Stimulated activated CD8-positive, alpha-beta memory T cell treated with anti-CD3 and anti-CD28 coated beads, Interleukin-7, amount 100 ng/mL, for 4 hours (primary cell): ENCODE results near the gene NDUFV2.
"Not testable (repeated sequence)": the region's sequence is repeated elsewhere in the genome, so short reads cannot be mapped to it uniquely, and the experiment has no call there.

Source experiments
- DNase-seq, 2 donors: peaks; one replicate each; pipeline ENCODE4 v3.0.0-alpha.2; 2020; ENCODE audit warnings: low read depth in 2 of 2

The NDUFV2 gene

GRCh38 chr18:9090578-9090977, 11.9 kb upstream of the NDUFV2 start:
- DNase-seq: no peak

DNA sequence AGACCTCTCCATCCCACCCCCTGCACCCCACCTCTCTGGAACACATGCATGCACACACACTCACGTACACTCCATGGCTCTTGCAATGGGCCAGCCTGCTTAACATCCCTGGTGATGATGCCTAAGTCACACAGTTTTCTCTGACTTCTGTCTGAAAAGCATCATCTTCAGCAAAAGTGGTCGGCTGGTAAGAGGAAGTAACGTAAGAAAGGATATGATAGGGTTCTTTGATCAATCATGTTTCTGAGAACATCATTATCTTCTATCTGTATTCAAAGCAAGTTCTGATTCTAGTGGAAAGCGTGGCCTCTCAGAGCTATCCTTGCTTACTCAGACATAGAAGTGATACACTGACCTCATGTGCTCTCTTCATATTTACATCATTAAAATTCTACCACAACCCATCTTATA, 11.4 kb upstream of the NDUFV2 start:
- DNase-seq: peak in 1 of 2 donors; percentile 38

DNA sequence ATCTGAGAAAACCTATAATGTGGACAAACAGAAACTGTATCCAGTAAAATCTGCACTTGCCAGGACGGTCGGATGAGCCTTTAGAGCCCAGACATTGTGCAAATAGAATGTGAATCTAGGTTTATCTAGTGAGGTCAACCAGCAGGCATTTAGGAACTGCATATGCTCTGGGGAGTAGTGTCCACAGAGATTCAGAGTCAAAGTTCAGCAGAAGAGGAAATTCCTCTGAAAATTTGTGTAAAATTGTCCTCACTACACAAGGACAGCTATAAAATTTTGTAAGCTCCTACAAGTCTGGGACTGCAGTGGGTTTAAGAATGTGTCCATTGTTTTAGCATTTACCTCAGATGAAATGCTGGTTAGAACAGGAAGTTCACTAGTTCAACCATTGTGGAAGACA, 9.8 kb upstream of the NDUFV2 start:
- no peak for DNase-seq

GRCh38 chr18:9093109-9093508, 9.4 kb upstream of the NDUFV2 start:
- not testable (repeated sequence) for DNase-seq

DNA sequence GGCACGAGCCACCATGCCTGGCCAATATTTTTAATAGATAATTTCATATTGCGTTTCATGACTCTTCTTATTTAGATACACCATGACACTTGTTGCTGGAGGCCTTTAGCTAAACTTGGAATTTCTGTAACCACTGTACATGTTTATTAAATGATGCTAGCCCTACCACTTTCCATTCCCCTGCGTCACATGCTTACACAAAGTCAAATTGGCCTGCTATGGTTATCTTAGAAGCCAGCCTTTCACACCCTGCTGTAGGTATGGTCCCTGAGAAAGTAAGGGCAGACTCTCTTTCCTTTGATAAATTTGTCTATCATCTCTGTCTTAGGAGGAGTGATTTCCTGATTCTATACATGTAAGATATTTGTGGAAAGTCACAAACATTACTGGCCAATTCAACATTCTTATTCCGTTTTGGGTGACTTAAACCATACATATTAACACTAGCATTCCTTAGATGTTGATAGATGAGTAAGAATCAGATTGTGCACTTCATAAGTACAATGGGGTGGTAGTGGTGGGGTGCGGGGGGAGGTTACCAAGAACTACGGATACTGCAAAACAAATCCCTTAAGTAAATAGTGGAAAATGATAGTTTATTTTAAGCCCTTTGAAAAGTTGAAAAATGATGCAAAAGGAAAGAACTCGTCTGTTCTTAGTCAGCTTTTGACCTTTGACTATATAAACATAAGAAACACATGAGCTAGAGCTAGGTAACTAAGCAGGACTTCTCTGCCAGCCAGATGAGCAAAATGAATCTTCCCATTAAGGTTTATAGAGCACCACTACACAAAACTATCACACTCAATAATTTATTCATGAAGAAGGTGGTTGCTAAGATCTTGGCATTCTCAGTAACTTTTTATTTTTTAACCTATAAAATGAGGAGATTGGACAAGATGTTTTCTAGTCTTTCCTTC, 7.9 kb upstream of the NDUFV2 start:
- peak; percentile 43 to 67 for DNase-seq

DNA sequence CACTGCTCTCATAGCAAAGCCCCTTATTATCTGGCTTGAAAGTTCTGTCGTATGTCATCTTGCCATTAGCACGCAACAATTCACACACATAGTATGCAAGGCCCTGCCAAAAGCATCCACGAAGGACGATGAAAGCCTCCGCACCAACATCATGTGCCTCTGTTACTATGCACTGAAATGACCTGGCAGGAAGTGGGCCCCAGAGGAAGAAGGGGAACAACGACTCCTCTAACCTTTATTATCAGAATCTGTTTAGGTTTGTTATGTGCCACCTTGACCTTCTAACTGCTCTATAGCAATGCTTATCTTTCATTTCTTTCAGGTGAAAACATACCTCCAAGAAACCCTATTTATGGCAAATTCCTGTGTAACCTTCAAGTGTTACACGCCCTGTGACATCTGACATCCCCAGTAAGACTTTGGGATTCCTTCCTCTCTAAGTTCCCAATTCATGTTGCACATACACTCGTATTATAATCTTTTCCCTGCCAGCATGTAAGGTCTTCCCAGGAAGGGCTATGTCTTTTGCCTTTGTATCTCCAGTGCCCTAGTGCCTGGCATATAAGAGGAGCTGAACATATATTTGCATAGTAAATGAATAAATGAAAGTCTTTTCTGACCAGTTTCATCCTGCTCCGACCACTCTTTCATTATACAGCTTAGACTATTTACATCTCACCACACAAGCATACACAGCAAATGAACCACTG, 7.0 kb upstream of the NDUFV2 start:
- peak in 1 of 2 donors; percentile 13 for DNase-seq

- no peak for DNase-seq
Observed at GRCh38 chr18:9096007-9096371, 6.5 kb upstream of the NDUFV2 start.

- no peak for DNase-seq
Observed at GRCh38 chr18:9096685-9097084, 5.8 kb upstream of the NDUFV2 start.

DNA sequence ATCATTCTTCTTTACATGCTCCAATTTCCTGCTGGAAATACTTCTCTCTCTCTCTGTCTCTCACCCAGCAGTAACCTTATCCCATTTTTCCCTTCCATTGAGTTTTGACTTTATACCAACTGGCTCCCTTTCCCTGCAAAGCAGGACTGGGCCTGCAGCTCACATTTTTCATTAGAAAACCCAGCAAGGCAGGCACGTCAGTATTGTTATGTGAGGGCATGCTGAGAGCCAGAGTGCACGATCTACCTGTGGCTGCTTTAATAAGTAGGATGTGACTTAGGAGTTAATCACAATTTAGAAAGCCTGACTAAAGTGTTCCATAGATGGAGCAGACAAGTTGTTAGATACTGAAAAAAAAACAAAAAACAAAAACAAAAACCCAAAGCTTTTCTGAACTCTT, 5.2 kb upstream of the NDUFV2 start:
- no peak for DNase-seq

GRCh38 chr18:9100796-9101195, 1.7 kb upstream of the NDUFV2 start:
- no peak for DNase-seq

- no peak for DNase-seq
Observed at GRCh38 chr18:9101730-9102507, 580 bp upstream of the NDUFV2 start.

GRCh38 chr18:9103376-9103873, 926 bp downstream of the NDUFV2 start:
- DNase-seq: no peak

GRCh38 chr18:9104244-9104901, 1.9 kb downstream of the NDUFV2 start:
- no peak for DNase-seq

DNA sequence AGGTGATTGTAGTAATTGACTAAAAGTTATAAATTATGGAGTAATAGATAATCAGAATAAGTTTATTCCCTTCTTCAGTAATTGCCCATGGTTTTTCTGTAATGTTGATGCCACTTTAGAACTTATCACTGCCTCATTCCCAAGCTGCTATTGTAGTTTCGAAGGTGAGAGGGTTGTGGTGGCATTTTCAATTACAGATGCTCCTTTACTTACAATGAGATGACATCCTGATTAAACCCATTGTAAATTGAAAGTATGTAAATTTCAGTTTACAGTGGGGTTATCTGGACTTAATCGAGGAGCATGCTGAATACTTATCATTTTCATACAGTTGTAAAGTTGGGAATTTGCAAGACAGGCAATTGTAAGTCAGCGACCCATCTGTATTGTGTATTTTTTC, 2.9 kb downstream of the NDUFV2 start:
- DNase-seq: no peak

- DNase-seq: no peak
Observed at GRCh38 chr18:9106094-9106493, 3.6 kb downstream of the NDUFV2 start.

DNA sequence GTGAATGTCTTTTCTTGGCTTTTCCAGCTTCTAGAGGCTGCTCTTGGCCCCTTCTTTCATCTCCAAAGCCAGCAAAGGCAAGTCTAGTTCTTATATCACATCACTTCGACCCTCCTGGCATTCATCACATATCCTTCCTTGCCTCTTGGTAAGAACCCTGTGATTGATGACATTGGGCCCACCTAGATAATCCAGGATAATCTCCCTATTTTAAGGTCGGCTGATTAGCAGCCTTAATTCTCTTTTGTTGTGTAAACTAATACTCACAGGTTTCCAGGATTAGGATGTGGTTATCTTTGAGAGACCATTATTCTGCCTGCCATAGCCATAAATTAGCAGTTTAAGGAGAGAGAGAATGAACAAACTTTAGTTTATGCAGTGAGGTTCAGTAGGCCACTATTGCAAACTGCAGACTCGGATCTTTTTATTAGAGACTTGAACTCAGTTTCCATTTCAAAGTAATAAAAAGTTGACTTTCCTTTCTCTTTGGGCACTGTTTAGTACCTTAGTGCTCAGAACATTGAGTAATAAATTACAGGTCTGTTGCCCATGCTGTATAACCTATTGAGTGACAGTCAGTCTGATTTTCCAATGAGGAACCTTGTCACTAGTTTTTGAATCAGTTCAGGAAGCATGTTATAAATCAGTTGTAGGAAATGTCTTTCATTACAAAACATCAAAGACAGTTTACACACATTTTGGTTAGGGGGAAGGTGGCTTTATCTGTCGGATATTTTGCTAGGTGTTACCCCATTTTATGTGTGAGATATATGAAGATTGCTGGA, 4.5 kb downstream of the NDUFV2 start:
- DNase-seq: no peak

DNA sequence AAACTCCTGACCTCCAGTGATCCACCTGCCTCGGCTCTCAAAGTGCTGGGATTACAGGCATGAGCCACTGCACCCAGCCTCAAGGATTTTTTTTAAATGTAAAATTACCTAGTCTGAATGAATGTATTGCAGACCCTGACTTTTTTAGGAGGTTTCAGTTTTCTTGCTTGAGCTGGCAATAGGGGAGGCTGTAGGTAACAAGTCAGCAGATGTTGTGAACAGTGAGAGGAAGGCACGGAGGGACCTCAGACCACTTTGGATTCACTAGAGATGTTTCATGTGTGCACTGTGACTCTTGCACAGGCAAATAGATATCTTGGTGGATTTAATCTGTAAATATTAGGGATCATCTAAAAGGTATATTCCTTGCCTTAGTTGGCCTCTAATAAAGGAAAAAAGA, 6.4 kb downstream of the NDUFV2 start:
- no peak for DNase-seq

DNA sequence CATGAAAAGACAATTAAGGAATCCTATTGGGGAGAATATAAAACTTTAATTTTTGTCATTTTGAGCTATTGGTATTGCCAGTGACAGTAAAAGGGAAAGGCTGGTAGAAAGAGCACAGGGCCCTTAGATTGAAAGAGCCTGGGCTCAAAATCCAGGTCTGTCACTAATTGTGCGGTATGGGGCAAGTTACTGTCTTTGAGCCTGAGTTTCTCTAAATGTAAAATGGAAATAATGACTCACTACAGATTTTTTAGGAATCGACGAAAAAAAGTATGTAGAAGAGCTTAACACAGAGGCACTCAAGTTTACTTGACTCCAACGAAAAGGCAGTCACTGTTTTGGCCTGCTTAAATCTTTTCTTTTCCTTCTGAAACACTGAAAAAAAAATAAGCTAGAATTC, 7.0 kb downstream of the NDUFV2 start:
- DNase-seq: no peak

DNA sequence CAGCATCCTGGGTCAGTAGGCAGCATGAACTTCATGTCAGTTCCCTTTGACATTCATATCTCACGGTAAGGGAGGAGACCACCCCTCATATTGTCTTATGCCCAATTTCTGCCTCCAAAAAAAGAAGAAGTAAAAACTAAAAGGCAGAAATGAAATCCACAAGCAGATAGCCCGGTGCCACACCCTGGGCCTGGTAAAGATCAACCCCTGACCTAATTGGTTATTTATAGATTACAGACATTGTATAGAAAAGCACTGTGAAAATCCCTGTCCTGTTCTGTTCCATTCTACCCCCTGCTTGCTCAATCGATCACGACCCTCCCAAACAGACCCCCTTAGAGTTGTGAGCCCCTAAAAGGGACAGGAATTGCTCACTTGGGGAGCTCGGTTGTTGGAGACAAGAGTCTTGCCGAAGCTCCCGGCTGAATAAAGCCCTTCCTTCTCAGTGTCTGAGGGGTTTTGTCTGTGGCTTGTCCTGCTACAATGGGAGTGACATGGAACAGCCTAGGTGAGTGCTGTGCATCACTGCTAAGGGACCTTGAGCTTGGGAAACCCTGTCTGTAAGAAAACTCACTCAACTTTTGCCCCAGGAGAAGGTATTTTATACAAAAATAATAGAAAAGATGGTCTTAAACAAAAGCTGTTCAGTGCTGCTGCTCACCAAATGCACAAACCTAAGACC, 11.1 kb downstream of the NDUFV2 start:
- no peak for DNase-seq

DNA sequence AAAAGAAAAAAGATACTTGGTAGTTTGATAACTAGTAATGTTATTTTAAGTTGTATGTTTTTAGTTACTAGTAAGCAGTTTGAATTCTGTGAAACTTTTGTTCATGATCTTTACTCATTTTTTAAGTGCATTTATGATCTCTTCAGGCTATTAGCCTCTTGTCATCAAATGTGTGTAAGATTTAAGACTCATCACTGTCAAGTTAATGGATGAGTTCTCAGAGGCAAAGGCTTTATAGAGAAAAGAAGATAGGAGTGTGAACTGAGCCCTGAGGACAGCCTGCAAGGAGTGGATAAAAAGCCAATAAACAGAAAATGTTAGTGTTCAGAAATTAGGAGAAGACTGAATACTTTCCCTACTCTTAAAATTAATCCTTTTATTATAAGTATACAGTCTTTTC, 13.5 kb downstream of the NDUFV2 start:
- DNase-seq: no peak
